ENCODE measurements around the gene TNIP1. TPM values are rescaled to one million over a fixed set of nuclear protein-coding genes. Genes with fewer than 3 reads are reported as not detected.
A peak's percentile ranks its signal among the peaks of the same experiment; 100 is the strongest.

Gene TNIP1
- total and polyA plus RNA-seq, 4 donors = 81.5 to 308 (median 129) TPM

DNA sequence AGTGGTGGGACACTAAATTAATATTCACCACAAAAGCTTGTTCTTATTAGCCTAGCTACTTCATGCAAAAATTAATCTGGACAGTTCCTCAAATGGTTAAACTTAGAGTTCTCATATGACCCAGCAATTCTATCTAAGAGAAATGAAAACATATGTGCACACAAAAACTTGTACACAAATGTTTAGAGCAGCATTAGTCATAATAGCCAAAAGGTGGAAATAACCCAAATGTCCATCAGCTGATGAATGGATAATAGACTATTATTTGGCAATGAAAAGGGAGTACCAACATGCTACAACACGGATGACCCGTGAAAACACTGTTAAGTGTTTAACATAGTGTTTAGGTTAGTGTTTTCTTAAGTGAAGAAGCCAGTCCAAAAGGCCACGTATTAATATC, 32.8 kb upstream of the TNIP1 start:
- no peak overlapping the region for H3K9ac ChIP-seq (ENCODE audit: insufficient read depth in 1 of 2, low read length in 2 of 2)
- DNase-seq (no peak), ATAC-seq (ENCODE audit: insufficient read depth, low FRiP score) (no peak)
- WGBS, 2 donors = 76 to 77% methylated on average over 3 of the region's 3 CpGs
- peaks cover 9 to 56% (median 28%) of the 10 kb centered on the region in 4 donors for H3K36me3 ChIP-seq (ENCODE audit: control insufficient read depth in 4 of 4, insufficient read depth in 4 of 4, low read length in 4 of 4)
- no peak overlapping the region for H3K27ac ChIP-seq (ENCODE audit: low read depth in 1 of 2, low read length in 1 of 2)
- no peaks in the 10 kb centered on the region for H3K27me3 ChIP-seq (ENCODE audit: control insufficient read depth in 3 of 3, insufficient read depth in 3 of 3, low read length in 2 of 3)
- H3K4me3 ChIP-seq = no peak overlapping the region
- H3K9me3 ChIP-seq (ENCODE audit: control insufficient read depth in 4 of 4, insufficient read depth in 3 of 4, low read length in 3 of 4) = no peaks in the 10 kb centered on the region
- H3K4me1 ChIP-seq (ENCODE audit: control insufficient read depth in 5 of 5, insufficient read depth in 5 of 5, low read length in 5 of 5) = peaks cover 0 to 9% (median 2%) of the 10 kb centered on the region in 5 donors
- no peak for TF ChIP-seq CTCF (IDR thresholded peaks at IDR 0.05; ENCODE audit: control extremely low read depth, extremely low read depth)

- Histone ChIP-seq H3K4me3 (no peak overlapping the region), H3K27me3 (ENCODE audit: control insufficient read depth in 3 of 3, insufficient read depth in 3 of 3, low read length in 2 of 3) (no peaks in the 10 kb centered on the region), H3K9ac (ENCODE audit: insufficient read depth in 1 of 2, low read length in 2 of 2) (no peak overlapping the region), H3K9me3 (ENCODE audit: control insufficient read depth in 4 of 4, insufficient read depth in 3 of 4, low read length in 3 of 4) (no peaks in the 10 kb centered on the region), H3K36me3 (ENCODE audit: control insufficient read depth in 4 of 4, insufficient read depth in 4 of 4, low read length in 4 of 4) (peaks cover 8 to 54% (median 23%) of the 10 kb centered on the region in 4 donors), H3K4me1 (ENCODE audit: control insufficient read depth in 5 of 5, insufficient read depth in 5 of 5, low read length in 5 of 5) (peaks cover 0 to 25% (median 7%) of the 10 kb centered on the region in 5 donors), H3K27ac (ENCODE audit: low read depth in 1 of 2, low read length in 1 of 2) (no peak overlapping the region)
- no peak for TF ChIP-seq CTCF (IDR thresholded peaks at IDR 0.05; ENCODE audit: control extremely low read depth, extremely low read depth)
- no peak for ATAC-seq (ENCODE audit: insufficient read depth, low FRiP score)
- DNase-seq = no peak
- WGBS, 2 donors = 86 to 96% methylated on average over 3 of the region's 3 CpGs
Observed at GRCh38 chr5:151110992-151111391, 30.2 kb upstream of the TNIP1 start.

- peaks cover 0 to 26% (median 10%) of the 10 kb centered on the region in 5 donors for H3K4me1 ChIP-seq (ENCODE audit: control insufficient read depth in 5 of 5, insufficient read depth in 5 of 5, low read length in 5 of 5)
- peak overlapping the region in 1 of 2 donors; percentile 1 for H3K27ac ChIP-seq (ENCODE audit: low read depth in 1 of 2, low read length in 1 of 2)
- TF ChIP-seq CTCF (IDR thresholded peaks at IDR 0.05; ENCODE audit: control extremely low read depth, extremely low read depth) = no peak
- peaks cover 7 to 60% (median 22%) of the 10 kb centered on the region in 4 donors for H3K36me3 ChIP-seq (ENCODE audit: control insufficient read depth in 4 of 4, insufficient read depth in 4 of 4, low read length in 4 of 4)
- WGBS, 2 donors = 87 to 95% methylated on average over 11 of the region's 11 CpGs
- no peaks in the 10 kb centered on the region for H3K9me3 ChIP-seq (ENCODE audit: control insufficient read depth in 4 of 4, insufficient read depth in 3 of 4, low read length in 3 of 4)
- no peak overlapping the region for H3K4me3 ChIP-seq
- no peak overlapping the region for H3K9ac ChIP-seq (ENCODE audit: insufficient read depth in 1 of 2, low read length in 2 of 2)
- no peaks in the 10 kb centered on the region for H3K27me3 ChIP-seq (ENCODE audit: control insufficient read depth in 3 of 3, insufficient read depth in 3 of 3, low read length in 2 of 3)
- ATAC-seq (ENCODE audit: insufficient read depth, low FRiP score) = no peak
- no peak for DNase-seq
Observed at GRCh38 chr5:151110122-151110681, 29.4 kb upstream of the TNIP1 start.

DNA sequence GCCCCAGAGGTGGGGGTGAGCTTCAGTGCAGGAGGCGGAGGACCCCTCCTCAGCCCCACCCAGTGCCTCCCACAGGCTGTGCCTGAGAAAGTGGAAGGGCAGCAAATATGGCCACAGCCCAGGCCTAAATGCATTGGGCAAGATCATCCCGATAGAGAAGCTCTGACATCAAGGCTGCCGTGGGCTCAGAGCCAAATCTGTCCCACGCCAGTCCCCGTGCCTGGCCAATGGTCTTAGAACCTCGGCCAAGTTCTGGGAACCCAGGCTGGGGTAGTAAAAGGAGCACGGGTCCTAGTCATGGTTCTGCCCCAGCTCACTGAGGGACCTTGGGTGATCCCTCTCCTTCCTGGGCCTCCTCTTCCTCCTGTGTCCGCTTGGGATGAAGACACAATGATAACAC, 27.7 kb upstream of the TNIP1 start:
- peaks cover 0 to 26% (median 12%) of the 10 kb centered on the region in 5 donors for H3K4me1 ChIP-seq (ENCODE audit: control insufficient read depth in 5 of 5, insufficient read depth in 5 of 5, low read length in 5 of 5)
- H3K4me3 ChIP-seq = no peak overlapping the region
- no peaks in the 10 kb centered on the region for H3K9me3 ChIP-seq (ENCODE audit: control insufficient read depth in 4 of 4, insufficient read depth in 3 of 4, low read length in 3 of 4)
- 62 to 68% methylated on average over 8 of the region's 8 CpGs for WGBS, 2 donors
- peaks cover 8 to 58% (median 27%) of the 10 kb centered on the region in 4 donors for H3K36me3 ChIP-seq (ENCODE audit: control insufficient read depth in 4 of 4, insufficient read depth in 4 of 4, low read length in 4 of 4)
- DNase-seq = no peak
- H3K9ac ChIP-seq (ENCODE audit: insufficient read depth in 1 of 2, low read length in 2 of 2) = no peak overlapping the region
- H3K27ac ChIP-seq (ENCODE audit: low read depth in 1 of 2, low read length in 1 of 2) = peak overlapping the region; percentile 10 to 71
- H3K27me3 ChIP-seq (ENCODE audit: control insufficient read depth in 3 of 3, insufficient read depth in 3 of 3, low read length in 2 of 3) = no peaks in the 10 kb centered on the region
- ATAC-seq (ENCODE audit: insufficient read depth, low FRiP score) = no peak
- no peak for TF ChIP-seq CTCF (IDR thresholded peaks at IDR 0.05; ENCODE audit: control extremely low read depth, extremely low read depth)
